AG09319 (cell line): ENCODE data around the gene SH3BGRL3.
"Not testable (repeated sequence)": the region's sequence is repeated elsewhere in the genome, so short reads cannot be mapped to it uniquely, and the experiment has no call there.

Experiments used
- DNase-seq: peaks from one replicate; pipeline ENCODE4 v3.0.0-alpha.2; 2010; ENCODE audit warnings: low read depth; ENCODE audit errors: extremely low read depth
- TF ChIP-seq, protein P1 (sequence below): IDR thresholded peaks from 2 replicates; pipeline ENCODE4 v1.5.1; 2011; ENCODE audit warnings: low read depth, mild to moderate bottlenecking, inconsistent platforms, low read length, moderate library complexity

Gene SH3BGRL3

GRCh38 chr1:26322042-26322331, 42.1 kb downstream of the SH3BGRL3 start:
- DNase-seq: no peak
- TF ChIP-seq, protein P1, sequence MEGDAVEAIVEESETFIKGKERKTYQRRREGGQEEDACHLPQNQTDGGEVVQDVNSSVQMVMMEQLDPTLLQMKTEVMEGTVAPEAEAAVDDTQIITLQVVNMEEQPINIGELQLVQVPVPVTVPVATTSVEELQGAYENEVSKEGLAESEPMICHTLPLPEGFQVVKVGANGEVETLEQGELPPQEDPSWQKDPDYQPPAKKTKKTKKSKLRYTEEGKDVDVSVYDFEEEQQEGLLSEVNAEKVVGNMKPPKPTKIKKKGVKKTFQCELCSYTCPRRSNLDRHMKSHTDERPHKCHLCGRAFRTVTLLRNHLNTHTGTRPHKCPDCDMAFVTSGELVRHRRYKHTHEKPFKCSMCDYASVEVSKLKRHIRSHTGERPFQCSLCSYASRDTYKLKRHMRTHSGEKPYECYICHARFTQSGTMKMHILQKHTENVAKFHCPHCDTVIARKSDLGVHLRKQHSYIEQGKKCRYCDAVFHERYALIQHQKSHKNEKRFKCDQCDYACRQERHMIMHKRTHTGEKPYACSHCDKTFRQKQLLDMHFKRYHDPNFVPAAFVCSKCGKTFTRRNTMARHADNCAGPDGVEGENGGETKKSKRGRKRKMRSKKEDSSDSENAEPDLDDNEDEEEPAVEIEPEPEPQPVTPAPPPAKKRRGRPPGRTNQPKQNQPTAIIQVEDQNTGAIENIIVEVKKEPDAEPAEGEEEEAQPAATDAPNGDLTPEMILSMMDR: no peak

- DNase-seq: no peak
- TF ChIP-seq, protein P1: no peak
These were observed 43.5 kb downstream of the SH3BGRL3 start for GRCh38 chr1:26323382-26323781.

DNA sequence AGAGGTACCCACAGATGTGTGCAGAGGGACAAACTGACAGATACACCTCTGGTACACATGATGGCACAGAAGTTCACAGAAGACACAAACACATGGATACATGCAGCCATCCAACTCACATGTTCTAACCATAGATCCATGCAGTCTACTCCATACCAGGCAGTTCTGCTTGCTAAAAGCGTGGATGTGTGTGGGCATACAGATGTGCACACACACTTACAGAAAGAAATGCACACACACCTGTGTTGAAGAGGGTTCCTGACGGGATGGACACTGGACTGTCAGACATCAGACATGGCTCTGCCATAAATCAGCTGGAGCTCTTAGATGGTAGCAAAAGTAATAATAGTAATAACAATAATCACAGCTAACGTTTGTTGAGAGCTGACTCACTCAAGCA, 44.7 kb downstream of the SH3BGRL3 start:
- DNase-seq: no peak
- TF ChIP-seq, protein P1: no peak

DNA sequence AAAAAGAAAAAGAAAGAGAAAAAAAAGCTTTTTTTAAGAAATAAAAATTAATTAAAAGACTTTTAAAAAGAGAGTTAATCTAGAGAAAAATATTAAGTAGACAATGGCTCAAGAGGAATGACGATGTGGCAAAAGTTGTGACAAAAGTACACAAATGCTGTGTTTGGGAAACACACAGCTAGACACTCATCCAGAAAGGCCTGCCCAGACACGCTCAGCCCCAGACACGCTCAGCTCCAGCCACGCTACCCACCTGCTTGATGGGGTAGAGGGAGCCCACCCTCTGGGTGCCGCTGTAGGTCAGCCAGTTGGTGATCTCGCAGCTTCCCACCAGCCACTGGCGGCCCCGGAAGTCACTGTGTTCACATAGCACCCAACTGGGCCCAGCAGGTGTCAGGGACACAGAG, 48.1 kb downstream of the SH3BGRL3 start:
- TF ChIP-seq, protein P1: no peak

GRCh38 chr1:26328597-26328996, 48.7 kb downstream of the SH3BGRL3 start:
- TF ChIP-seq, protein P1: no peak
- DNase-seq: no peak

More for the DNA sequence above, 48.1 kb downstream of the SH3BGRL3 start:
- no peak for DNase-seq

DNA sequence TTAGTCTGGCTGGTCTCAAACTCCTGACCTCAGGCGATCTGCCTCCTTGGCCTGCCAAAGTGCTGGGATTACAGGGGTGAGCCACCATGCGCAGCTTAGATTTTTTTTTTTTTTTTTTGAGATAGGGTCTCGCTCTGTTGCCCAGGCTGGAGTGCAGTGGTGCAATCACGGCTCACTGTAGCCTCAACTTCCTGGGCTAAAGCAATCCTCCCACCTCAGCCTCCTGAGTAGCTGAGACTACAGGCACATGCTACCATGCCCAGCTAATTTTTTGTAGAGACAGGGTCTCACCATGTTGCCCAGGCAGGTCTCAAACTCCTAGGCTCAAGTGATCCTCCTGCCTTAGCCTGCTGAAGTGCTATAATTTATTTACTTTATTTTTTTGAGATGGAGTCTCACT, 49.5 kb downstream of the SH3BGRL3 start:
- not testable (repeated sequence) for DNase-seq

DNA sequence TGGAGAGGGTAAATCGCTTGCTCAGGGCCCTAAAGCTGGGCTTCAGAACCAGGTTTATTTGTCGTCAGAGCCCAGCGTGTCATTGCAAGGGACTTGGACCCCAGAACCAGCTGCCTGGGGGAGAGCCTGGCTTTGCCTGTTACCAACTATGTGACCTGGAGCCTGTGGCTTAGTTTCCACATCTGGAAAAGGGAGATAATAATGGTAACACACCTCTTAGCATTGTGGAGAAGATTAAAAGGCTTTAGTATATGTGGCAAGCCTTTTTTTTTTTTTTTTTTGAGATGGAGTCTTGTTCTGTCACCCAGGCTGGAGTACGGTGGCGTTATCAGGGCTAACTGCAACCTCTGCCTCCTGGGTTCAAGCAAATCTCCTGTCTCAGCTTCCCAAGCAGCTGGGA, 50.4 kb downstream of the SH3BGRL3 start:
- no peak for DNase-seq
- TF ChIP-seq, protein P1: no peak
